Right cardiac atrium (tissue), 5 donors: ENCODE results near the gene GPAM. TPM values are rescaled to one million over a fixed set of nuclear protein-coding genes. Genes with fewer than 3 reads are reported as not detected.

Experiments used
- ATAC-seq, 2 donors: fragments of 200-7000 bp; cut with Tn5 transposase; one replicate each; pipeline versions ENCODE4 v1.8.0 to v1.9.1; 2020; ENCODE audit warnings: moderate library complexity in 2 of 2, mild to moderate bottlenecking in 1 of 2
- DNase-seq, 3 donors: peaks; one replicate each; pipeline ENCODE4 v3.0.0-alpha.2; 2020
- H3K27ac ChIP-seq: one replicate; pipeline ENCODE4 v1.5.1; 2013; ENCODE audit warnings: mild to moderate bottlenecking, low read length, control low read depth, moderate library complexity
- H3K27me3 ChIP-seq: one replicate; pipeline ENCODE4 v1.6.1; 2013; ENCODE audit not compliant: control insufficient read depth, insufficient read depth
- H3K4me1 ChIP-seq: one replicate; pipeline ENCODE4 v1.6.1; 2013; ENCODE audit warnings: low read length; ENCODE audit not compliant: control insufficient read depth, insufficient read depth
- H3K4me3 ChIP-seq: one replicate; pipeline ENCODE4 v1.5.1; 2013; ENCODE audit warnings: low read length, control low read depth
- H3K9me3 ChIP-seq: one replicate; pipeline ENCODE4 v1.6.1; 2013; ENCODE audit warnings: low read length; ENCODE audit not compliant: control insufficient read depth
- WGBS: extraction: QIAGEN DNeasy Blood & Tissue Kit; methylation state at CpG from one replicate; pipeline ENCODE4 v1.1.7; 2013; 5-methylcytosine and 5-hydroxymethylcytosine counted together
- intact Hi-C, 4 donors: fragments of 100-400 bp; cut with DNase I; formaldehyde crosslinking; loops; one replicate each; pipeline versions ENCODE4 v1.11.0 to v1.14.0; 2022 to 2023
- polyA plus RNA-seq: library from polyadenylated mRNA; stranded (reverse); fragments of 200-250 nt; gene quantifications from one replicate; pipeline ENCODE4 v1.2.3, GENCODE V29; 2013
- total RNA-seq, 4 donors: library from RNA; stranded (reverse); fragmentation: NEBNext Ultra II Directional; extraction: Animal tissue kit (Norgen Biotek cat#: 25700); gene quantifications; one replicate each; pipeline ENCODE4 v1.2.1, GENCODE V29; 2021
- donor health status: healthy with polysubstance abuse.
- donor health status: DM: no; HTN: yes; CAD: no.
- donor health status: DM: no; HTN: no; CAD: no.
- donor health status: DM: no; HTN: yes; CAD: no; lungs with severe emphysema.
- donor health status: DM: yes; HTN: yes; CAD: no.

Gene GPAM
- total and polyA plus RNA-seq, 5 donors: 15.1 to 31.1 (median 16.1) TPM

DNA sequence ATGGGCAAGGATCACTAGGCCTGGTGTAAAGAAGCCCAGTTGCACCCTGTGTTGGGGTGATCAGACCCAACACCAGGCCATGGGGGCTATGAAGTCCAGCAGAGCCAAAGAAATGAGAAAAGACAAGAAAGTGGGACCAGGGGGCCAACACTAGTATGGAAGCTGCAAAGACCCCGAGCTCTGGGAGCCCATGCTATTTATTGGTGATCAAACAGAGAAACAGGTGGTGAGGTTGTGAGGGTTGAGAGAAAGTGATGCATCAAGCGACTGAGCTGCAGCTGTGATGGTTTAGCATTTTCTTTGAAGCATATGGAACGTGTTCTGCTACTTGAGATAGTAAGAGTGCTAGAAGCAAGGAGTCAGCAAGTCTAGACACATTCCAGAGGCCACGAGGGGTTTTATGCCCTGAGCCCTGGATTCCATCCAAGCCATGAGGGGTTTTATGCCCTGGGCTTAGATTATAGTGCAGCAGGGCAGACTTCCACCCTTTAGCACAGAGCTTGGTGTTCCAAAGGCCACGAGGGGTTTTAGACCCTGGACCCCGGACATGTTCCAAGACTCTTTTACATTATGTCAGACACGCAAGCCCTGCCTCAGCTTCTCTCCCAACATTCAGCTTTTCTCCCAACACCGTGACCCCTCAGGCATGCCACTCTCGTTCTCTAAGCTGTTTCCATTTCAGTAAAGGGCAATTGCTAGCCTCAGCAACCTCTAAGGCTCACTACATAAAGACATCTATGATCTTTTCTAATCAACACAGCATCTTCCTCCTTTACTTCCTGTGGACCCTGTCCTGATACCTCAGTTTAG is 43.1 kb upstream of the GPAM start:
- Histone ChIP-seq H3K4me1 (no peaks in the 10 kb centered on the region), H3K27ac (no peak overlapping the region), H3K27me3 (no peaks in the 10 kb centered on the region), H3K9me3 (no peaks in the 10 kb centered on the region), H3K4me3 (no peak overlapping the region)
- no peak for ATAC-seq
- intact Hi-C loops: no loop called here
- WGBS: 64% methylated on average over 9 of the region's 9 CpGs
- no peak for DNase-seq

- Histone ChIP-seq H3K27me3 (no peaks in the 10 kb centered on the region), H3K27ac (no peak overlapping the region), H3K4me1 (no peaks in the 10 kb centered on the region), H3K4me3 (no peak overlapping the region), H3K9me3 (no peaks in the 10 kb centered on the region)
- WGBS: 85% methylated on average over 4 of the region's 4 CpGs
- intact Hi-C loops: no loop called here
- no peak for DNase-seq
- no peak for ATAC-seq
Measured at GRCh38 chr10:112225771-112226438, 42.3 kb upstream of the GPAM start.

DNA sequence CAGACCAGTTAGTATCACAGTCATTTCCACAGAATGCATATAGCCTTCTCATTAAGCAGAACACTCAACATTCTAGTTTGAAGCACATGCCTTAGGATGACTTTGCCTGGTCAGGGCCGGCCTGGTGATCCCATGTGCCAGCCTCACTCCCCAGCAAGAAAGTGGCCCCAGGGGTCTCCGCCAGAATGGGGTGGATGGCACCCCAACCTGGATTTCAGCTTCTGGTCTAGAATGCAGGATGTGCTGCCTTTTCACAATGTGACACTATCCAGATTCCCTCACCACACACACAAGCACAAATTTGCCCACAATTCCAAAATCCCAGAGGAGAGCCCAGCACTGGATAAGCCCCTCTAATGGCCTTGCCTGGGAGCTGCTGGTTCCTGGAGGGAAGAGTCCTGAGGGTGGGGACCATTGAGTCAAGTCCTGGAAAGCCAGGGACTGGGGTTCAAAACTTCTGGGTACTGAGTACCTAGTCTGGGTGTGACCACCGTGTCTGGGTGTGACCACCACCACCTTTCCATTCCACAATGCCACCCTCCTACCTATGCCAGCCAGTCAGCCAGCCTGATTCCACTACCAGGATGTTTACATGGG is 41.5 kb upstream of the GPAM start:
- Histone ChIP-seq H3K27me3 (no peaks in the 10 kb centered on the region), H3K4me1 (no peaks in the 10 kb centered on the region), H3K9me3 (no peaks in the 10 kb centered on the region), H3K4me3 (no peak overlapping the region), H3K27ac (no peak overlapping the region)
- 85% methylated on average over 3 of the region's 3 CpGs for WGBS
- no peak for ATAC-seq
- DNase-seq: no peak
- intact Hi-C loops: no loop called here

GRCh38 chr10:112223725-112224124 is 40.2 kb upstream of the GPAM start:
- Histone ChIP-seq H3K4me1 (no peaks in the 10 kb centered on the region), H3K27me3 (no peaks in the 10 kb centered on the region), H3K27ac (no peak overlapping the region), H3K9me3 (no peaks in the 10 kb centered on the region), H3K4me3 (no peak overlapping the region)
- DNase-seq: no peak
- 60% methylated on average over 2 of the region's 2 CpGs for WGBS
- intact Hi-C loops: no loop called here
- ATAC-seq: no peak

- Histone ChIP-seq H3K9me3 (no peaks in the 10 kb centered on the region), H3K4me3 (no peak overlapping the region), H3K27ac (no peak overlapping the region), H3K4me1 (no peaks in the 10 kb centered on the region), H3K27me3 (no peaks in the 10 kb centered on the region)
- ATAC-seq (no peak), DNase-seq (no peak)
- intact Hi-C loops: no loop called here
- WGBS: 81% methylated on average over 2 of the region's 2 CpGs
Measured at GRCh38 chr10:112222799-112223198, 39.2 kb upstream of the GPAM start.

GRCh38 chr10:112221545-112221944 is 38.0 kb upstream of the GPAM start:
- Histone ChIP-seq H3K27me3 (no peaks in the 10 kb centered on the region), H3K4me3 (no peak overlapping the region), H3K4me1 (no peaks in the 10 kb centered on the region), H3K9me3 (no peaks in the 10 kb centered on the region), H3K27ac (no peak overlapping the region)
- DNase-seq: no peak
- ATAC-seq: no peak
- intact Hi-C loops: no loop called here
- 77% methylated on average over 3 of the region's 3 CpGs for WGBS

GRCh38 chr10:112218960-112219359 is 35.4 kb upstream of the GPAM start:
- Histone ChIP-seq H3K27me3 (no peaks in the 10 kb centered on the region), H3K4me1 (no peaks in the 10 kb centered on the region), H3K9me3 (no peaks in the 10 kb centered on the region), H3K4me3 (no peak overlapping the region), H3K27ac (no peak overlapping the region)
- no peak for DNase-seq
- 63% methylated on average over 2 of the region's 2 CpGs for WGBS
- no peak for ATAC-seq
- intact Hi-C loops: no loop called here

DNA sequence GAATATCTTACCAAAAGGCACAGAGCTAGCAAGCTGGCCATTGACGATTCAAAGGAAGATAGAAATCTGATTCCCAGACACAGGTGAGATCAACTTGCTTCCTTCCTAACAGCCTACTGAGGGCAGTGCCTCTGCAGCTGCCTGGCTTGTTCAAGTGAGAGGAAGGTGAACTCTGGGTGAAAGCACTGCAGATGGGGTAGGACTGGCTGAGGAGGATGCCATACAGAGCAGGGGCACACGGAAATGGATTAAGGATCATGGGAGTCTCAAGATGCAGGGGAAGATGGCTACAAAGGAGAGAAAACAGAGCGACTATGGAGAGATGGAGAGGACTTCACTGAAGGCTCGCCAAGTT is 34.4 kb upstream of the GPAM start:
- WGBS: 66% methylated on average over 4 of the region's 4 CpGs

DNA sequence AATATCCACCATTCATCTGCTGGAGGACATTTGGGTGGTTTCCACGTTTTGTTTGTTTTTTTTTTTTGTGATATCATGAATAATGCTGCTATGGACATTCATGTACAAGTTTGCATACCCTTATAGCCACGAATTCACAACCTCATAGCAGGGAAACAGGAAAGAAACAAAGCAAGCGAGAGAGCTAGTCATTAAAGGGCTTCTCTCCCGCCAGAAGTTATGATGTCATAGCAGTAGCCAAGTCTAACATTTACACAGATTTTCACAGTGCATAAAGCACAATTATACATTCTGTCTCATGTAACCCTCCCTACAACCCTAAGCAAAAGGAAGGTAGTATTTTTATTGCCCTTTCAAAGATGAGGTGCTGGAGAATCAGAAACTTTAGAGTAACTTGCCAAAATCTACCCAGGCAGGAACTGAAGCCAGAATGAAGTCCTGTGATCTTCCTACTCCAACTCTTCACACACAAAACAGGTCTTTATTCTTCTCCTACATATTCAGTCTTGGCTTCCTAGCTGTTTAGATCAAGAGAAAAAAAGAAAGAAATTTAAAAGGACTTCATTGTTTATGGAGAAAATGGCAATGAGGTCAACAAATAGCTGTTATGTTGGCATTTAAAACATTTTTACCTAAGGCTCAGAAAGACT is 33.9 kb upstream of the GPAM start:
- DNase-seq (no peak), ATAC-seq (no peak)
- H3K4me1 ChIP-seq: no peaks in the 10 kb centered on the region
- no peaks in the 10 kb centered on the region for H3K27me3 ChIP-seq
- no peak overlapping the region for H3K4me3 ChIP-seq
- 50% methylated on average over 4 of the region's 4 CpGs for WGBS
- intact Hi-C loops: no loop called here
- no peaks in the 10 kb centered on the region for H3K9me3 ChIP-seq
- no peak overlapping the region for H3K27ac ChIP-seq

More for the DNA sequence above, 34.4 kb upstream of the GPAM start:
- intact Hi-C loops: no loop called here
- Histone ChIP-seq H3K27ac (no peak overlapping the region), H3K4me3 (no peak overlapping the region), H3K4me1 (no peaks in the 10 kb centered on the region), H3K9me3 (no peaks in the 10 kb centered on the region), H3K27me3 (no peaks in the 10 kb centered on the region)
- DNase-seq (no peak), ATAC-seq (no peak)

DNA sequence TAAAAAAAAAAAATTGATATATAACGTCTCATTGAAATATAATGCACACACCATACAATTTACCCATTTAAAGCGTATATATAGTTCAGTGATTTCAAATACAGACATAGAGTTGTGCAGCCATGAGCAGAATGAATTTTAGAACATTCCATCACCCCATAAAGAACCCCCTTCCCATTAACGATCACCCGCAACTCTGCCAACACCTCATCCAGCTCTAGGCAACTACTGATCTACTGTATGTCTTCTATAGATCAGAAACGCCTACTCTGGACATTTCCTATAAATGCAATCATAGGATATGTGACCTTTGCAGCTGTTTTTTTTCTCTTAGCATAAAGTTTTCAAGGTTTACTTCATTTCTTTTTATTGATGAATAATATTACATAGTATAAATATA is 33.4 kb upstream of the GPAM start:
- intact Hi-C loops: no loop called here
- Histone ChIP-seq H3K9me3 (no peaks in the 10 kb centered on the region), H3K27me3 (no peaks in the 10 kb centered on the region), H3K27ac (no peak overlapping the region), H3K4me3 (no peak overlapping the region), H3K4me1 (no peaks in the 10 kb centered on the region)
- no peak for DNase-seq
- WGBS: 86% methylated on average over 5 of the region's 5 CpGs
- no peak for ATAC-seq

DNA sequence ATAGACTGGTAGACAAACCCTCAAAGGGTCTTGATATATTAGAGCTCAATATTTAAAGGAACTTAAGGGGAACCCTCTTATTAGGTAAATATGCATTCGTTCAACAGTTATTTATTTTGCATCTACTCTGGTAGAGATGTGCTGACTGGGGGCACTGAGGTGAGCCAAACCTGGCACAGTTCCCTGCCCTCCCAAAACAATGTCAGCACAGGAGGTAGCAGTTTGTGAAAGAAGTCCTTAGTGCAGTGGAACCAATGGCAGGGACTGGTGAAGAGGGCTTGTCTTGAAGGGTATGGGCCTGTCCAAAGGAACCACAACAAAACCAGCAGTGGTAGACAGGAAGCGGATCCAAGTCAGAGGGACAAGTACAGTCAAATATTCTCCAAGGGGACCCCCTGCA is 32.6 kb upstream of the GPAM start:
- no peaks in the 10 kb centered on the region for H3K27me3 ChIP-seq
- DNase-seq (no peak), ATAC-seq (no peak)
- intact Hi-C loops: no loop called here
- no peak overlapping the region for H3K27ac ChIP-seq
- no peaks in the 10 kb centered on the region for H3K9me3 ChIP-seq
- no peaks in the 10 kb centered on the region for H3K4me1 ChIP-seq
- WGBS: 83% methylated on average over 2 of the region's 2 CpGs
- H3K4me3 ChIP-seq: no peak overlapping the region
